H9 (cell line): ENCODE data around the gene SPRED2. TPM values are rescaled to one million over a fixed set of nuclear protein-coding genes. Genes with fewer than 3 reads are reported as not detected.

Source experiments
- DNase-seq: peaks from one replicate; pipeline ENCODE4 v3.0.0-alpha.2; 2017
- H2AFZ ChIP-seq: one replicate; pipeline ENCODE4 v1.6.1; 2013; ENCODE audit warnings: mild to moderate bottlenecking, low read length, control low read depth, moderate library complexity
- H2AK5ac ChIP-seq: 2 replicates; pipeline ENCODE4 v1.6.1; 2013; ENCODE audit warnings: low read length, control low read depth, mixed read lengths; ENCODE audit not compliant: insufficient read length
- H2BK120ac ChIP-seq: one replicate; pipeline ENCODE4 v1.6.1; 2013; ENCODE audit warnings: low read depth, mild to moderate bottlenecking, low read length, control low read depth, inconsistent platforms; ENCODE audit not compliant: poor library complexity, severe bottlenecking
- H2BK12ac ChIP-seq: 2 replicates; pipeline ENCODE4 v1.6.1; 2013; ENCODE audit warnings: low read length, control low read depth, mixed read lengths, low read depth; ENCODE audit not compliant: insufficient read length
- H2BK15ac ChIP-seq: 2 replicates; pipeline ENCODE4 v1.6.1; 2013; ENCODE audit warnings: low read depth, low read length, control low read depth
- H2BK20ac ChIP-seq: one replicate; pipeline ENCODE4 v1.6.1; 2013; ENCODE audit warnings: low read depth, mild to moderate bottlenecking, low read length, control low read depth, inconsistent platforms; ENCODE audit not compliant: poor library complexity, severe bottlenecking
- H2BK5ac ChIP-seq: 2 replicates; pipeline ENCODE4 v1.6.1; 2013; ENCODE audit warnings: low read length, control low read depth, mixed read lengths; ENCODE audit not compliant: insufficient read length
- H3K14ac ChIP-seq: 2 replicates; pipeline ENCODE4 v1.6.1; 2013; ENCODE audit warnings: low read length, control low read depth; ENCODE audit not compliant: insufficient read depth
- H3K18ac ChIP-seq: 2 replicates; pipeline ENCODE4 v1.6.1; 2013; ENCODE audit warnings: low read depth, mild to moderate bottlenecking, mixed read lengths, low read length, control low read depth; ENCODE audit not compliant: insufficient read length
- H3K23ac ChIP-seq: 2 replicates; pipeline ENCODE4 v1.6.1; 2013; ENCODE audit warnings: low read length, control low read depth, mixed read lengths, low read depth; ENCODE audit not compliant: insufficient read length
- H3K23me2 ChIP-seq: 2 replicates; pipeline ENCODE4 v1.6.1; 2013; ENCODE audit warnings: low read depth, mild to moderate bottlenecking, mixed read lengths, low read length, control low read depth; ENCODE audit not compliant: insufficient read length, poor library complexity, severe bottlenecking
- H3K27ac ChIP-seq: 2 replicates; pipeline ENCODE4 v1.5.1; 2013; ENCODE audit warnings: low read length, control low read depth, mixed read lengths, low read depth; ENCODE audit not compliant: insufficient read length
- H3K27me3 ChIP-seq: 2 replicates; pipeline ENCODE4 v1.6.1; 2013; ENCODE audit warnings: low read length, control low read depth, inconsistent platforms; ENCODE audit not compliant: insufficient read depth
- H3K4ac ChIP-seq: 2 replicates; pipeline ENCODE4 v1.6.1; 2013; ENCODE audit warnings: low read depth, mild to moderate bottlenecking, control low read depth, inconsistent platforms, low read length, moderate library complexity
- H3K4me1 ChIP-seq: 2 replicates; pipeline ENCODE4 v1.6.1; 2013; ENCODE audit warnings: low read length, control low read depth, inconsistent platforms; ENCODE audit not compliant: insufficient read depth
- H3K4me2 ChIP-seq: 2 replicates; pipeline ENCODE4 v1.6.1; 2013; ENCODE audit warnings: low read length, control low read depth, mixed read lengths; ENCODE audit not compliant: insufficient read length, insufficient read depth
- H3K56ac ChIP-seq: 2 replicates; pipeline ENCODE4 v1.6.1; 2013; ENCODE audit warnings: low read depth, mild to moderate bottlenecking, mixed read lengths, low read length, control low read depth; ENCODE audit not compliant: insufficient read length
- H3K79me1 ChIP-seq: 2 replicates; pipeline ENCODE4 v1.6.1; 2013; ENCODE audit warnings: low read depth, mild to moderate bottlenecking, moderate library complexity, low read length, control low read depth, inconsistent platforms; ENCODE audit not compliant: insufficient read depth, poor library complexity, severe bottlenecking
- H3K79me2 ChIP-seq: 2 replicates; pipeline ENCODE4 v1.6.1; 2013; ENCODE audit warnings: low read length, control low read depth, inconsistent platforms; ENCODE audit not compliant: insufficient read depth
- H3K9ac ChIP-seq: 2 replicates; pipeline ENCODE4 v1.6.1; 2013; ENCODE audit warnings: low read length, control low read depth, mixed read lengths; ENCODE audit not compliant: insufficient read length; ENCODE audit errors: extremely low read depth
- H3K9me3 ChIP-seq: one replicate; pipeline ENCODE4 v1.6.1; 2013; ENCODE audit warnings: low read depth, low read length, inconsistent platforms; ENCODE audit not compliant: control insufficient read depth
- H3T11ph ChIP-seq: one replicate; pipeline ENCODE4 v1.6.1; 2013; ENCODE audit warnings: mild to moderate bottlenecking, low read length, control low read depth, inconsistent platforms
- H4K20me1 ChIP-seq: one replicate; pipeline ENCODE4 v1.6.1; 2013; ENCODE audit not compliant: control insufficient read depth, insufficient read length, insufficient read depth
- H4K5ac ChIP-seq: 2 replicates; pipeline ENCODE4 v1.6.1; 2013; ENCODE audit warnings: low read depth, mild to moderate bottlenecking, mixed read lengths, low read length, control low read depth; ENCODE audit not compliant: insufficient read length
- H4K8ac ChIP-seq: replicated peaks from 2 replicates; pipeline ENCODE4 v1.6.1; 2013; ENCODE audit warnings: low read length, control low read depth, mixed read lengths, low read depth; ENCODE audit not compliant: insufficient read length
- H4K91ac ChIP-seq: 2 replicates; pipeline ENCODE4 v1.6.1; 2013; ENCODE audit warnings: low read depth, mild to moderate bottlenecking, moderate library complexity, mixed read lengths, low read length, control low read depth; ENCODE audit not compliant: insufficient read length
- H3K27ac Mint-ChIP-seq, 3 experiments: 2 replicates in 2 of 3; 3 replicates in 1 of 3; pipeline ENCODE4 v1.8.0; 2020 to 2021; ENCODE audit warnings: mixed read lengths in 3 of 3, mild to moderate bottlenecking in 1 of 3, moderate library complexity in 1 of 3
- H3K27me3 Mint-ChIP-seq: 2 replicates; pipeline ENCODE4 v1.8.0; 2021; ENCODE audit warnings: low read depth, mild to moderate bottlenecking, moderate library complexity, mixed read lengths
- H3K36me3 Mint-ChIP-seq, 3 experiments: 2 replicates in 2 of 3; 3 replicates in 1 of 3; pipeline ENCODE4 v1.8.0; 2020 to 2021; ENCODE audit warnings: low read depth in 3 of 3, mixed read lengths in 3 of 3; ENCODE audit not compliant: insufficient read depth in 1 of 3
- H3K4me1 Mint-ChIP-seq, 2 experiments: 2 replicates each; pipeline ENCODE4 v1.8.0; 2020; ENCODE audit warnings: mixed read lengths in 2 of 2
- H3K4me3 Mint-ChIP-seq, 2 experiments: 2 replicates in 1 of 2; 3 replicates in 1 of 2; pipeline ENCODE4 v1.8.0; 2020 to 2021; ENCODE audit warnings: mild to moderate bottlenecking in 2 of 2, mixed read lengths in 2 of 2, moderate library complexity in 1 of 2
- H3K9me3 Mint-ChIP-seq, 2 experiments: 2 replicates in 1 of 2; 3 replicates in 1 of 2; pipeline ENCODE4 v1.8.0; 2020; ENCODE audit warnings: mild to moderate bottlenecking in 2 of 2, mixed read lengths in 2 of 2, moderate library complexity in 1 of 2
- CTCF ChIP-seq: fragments of 200-600 bp; sonication (generic); conservative IDR thresholded peaks from 3 replicates; pipeline ENCODE4 v1.8.0; 2021; ENCODE audit warnings: antibody characterized with exemption, mild to moderate bottlenecking
- WGBS: extraction: QIAGEN DNeasy Blood & Tissue Kit; methylation state at CpG from one replicate; pipeline ENCODE4 v1.1.7; 2013; ENCODE audit warnings: missing lambda C conversion rate, low lambda C conversion rate, mixed read lengths; ENCODE audit not compliant: insufficient read length; ENCODE audit errors: extremely low coverage; 5-methylcytosine and 5-hydroxymethylcytosine counted together
- total RNA-seq: library from RNA; stranded (reverse); gene quantifications from 2 replicates; pipeline ENCODE4 v1.2.1, GENCODE V29; 2021

The SPRED2 gene
- total RNA-seq, 1 experiment from 2014 or later = 23.5 TPM

GRCh38 chr2:65264821-65265670 lies 167.4 kb downstream of the SPRED2 start:
- TF ChIP-seq CTCF = peak; percentile 85
- peaks cover 13% of the 10 kb centered on the region for H3K27me3 Mint-ChIP-seq
- H3K79me2 ChIP-seq = no peaks in the 10 kb centered on the region
- H2BK12ac ChIP-seq = no peak overlapping the region
- peaks cover 8 to 61% (median 38%) of the 10 kb centered on the region in 3 experiments; a peak in 6 of 7 replicates for H3K36me3 Mint-ChIP-seq
- no peak overlapping the region for H3K27ac ChIP-seq
- no peak overlapping the region for H3T11ph ChIP-seq
- H4K8ac ChIP-seq = no peak overlapping the region
- H2BK120ac ChIP-seq = no peak overlapping the region
- H3K4ac ChIP-seq = no peak overlapping the region
- H4K20me1 ChIP-seq = no peaks in the 10 kb centered on the region
- peaks cover 13 to 14% of the 10 kb centered on the region in 2 experiments for H3K4me1 Mint-ChIP-seq
- no peak overlapping the region for H3K27ac Mint-ChIP-seq
- H3K14ac ChIP-seq = no peak overlapping the region
- H2BK15ac ChIP-seq = no peak overlapping the region
- H3K56ac ChIP-seq = no peak overlapping the region
- H3K79me1 ChIP-seq = no peaks in the 10 kb centered on the region
- no peaks in the 10 kb centered on the region for H3K9me3 ChIP-seq
- no peaks in the 10 kb centered on the region for H3K23me2 ChIP-seq
- H4K5ac ChIP-seq = no peak overlapping the region
- H2AFZ ChIP-seq = no peak overlapping the region
- H3K27me3 ChIP-seq = no peaks in the 10 kb centered on the region
- no peak overlapping the region for H3K18ac ChIP-seq
- no peak overlapping the region for H4K91ac ChIP-seq
- no peak overlapping the region for H3K9ac ChIP-seq
- H2BK20ac ChIP-seq = no peak overlapping the region
- no peak overlapping the region for H2BK5ac ChIP-seq
- H3K4me2 ChIP-seq = no peak overlapping the region
- H3K9me3 Mint-ChIP-seq = no peaks in the 10 kb centered on the region
- H3K4me1 ChIP-seq = no peaks in the 10 kb centered on the region; the same call in 1 of the 2 replicates
- no peak overlapping the region for H2AK5ac ChIP-seq
- WGBS = no CpG with 5 or more reads among the region's 8 CpGs
- DNase-seq = no peak
- H3K4me3 Mint-ChIP-seq = no peak overlapping the region
- no peak overlapping the region for H3K23ac ChIP-seq
